Stimulated activated CD4-positive, alpha-beta T cell treated with anti-CD3 and anti-CD28 coated beads, Interleukin-15, amount 100 ng/mL, for 24 hours (primary cell): ENCODE data around the gene TBX10.
"Not testable (repeated sequence)": the region's sequence is repeated elsewhere in the genome, so short reads cannot be mapped to it uniquely, and the experiment has no call there.

ENCODE experiments used
- DNase-seq: peaks from one replicate; pipeline ENCODE4 v3.0.0-alpha.2; 2020

The TBX10 gene

DNA sequence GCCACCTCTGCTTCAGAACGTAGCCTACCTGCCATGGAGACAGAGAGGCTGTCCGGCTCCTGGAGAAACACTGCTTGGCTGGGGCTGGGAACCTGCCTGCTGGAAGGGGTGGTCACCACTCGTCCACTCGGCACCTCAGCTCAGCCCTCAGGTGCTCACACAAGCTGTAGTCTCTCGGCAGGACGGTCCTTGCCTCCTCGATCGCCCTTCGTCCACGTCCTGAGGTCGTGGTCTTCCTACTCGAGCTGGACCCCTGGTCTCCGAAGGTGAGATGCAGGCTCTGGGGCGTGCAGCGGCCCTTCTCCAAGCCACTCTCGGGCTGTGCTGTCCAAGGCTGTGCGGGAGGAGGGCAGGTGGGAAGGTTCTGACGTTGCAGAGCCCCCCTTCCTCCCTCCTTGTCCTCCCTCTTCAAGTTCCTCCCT lies at the start of gene TBX10:
Gene TBX10, minus strand, starts transcription at position 326 of the 422 bp plus-strand sequence. Its CDS starts 291 bp downstream, at position 35.
- no peak for DNase-seq

DNA sequence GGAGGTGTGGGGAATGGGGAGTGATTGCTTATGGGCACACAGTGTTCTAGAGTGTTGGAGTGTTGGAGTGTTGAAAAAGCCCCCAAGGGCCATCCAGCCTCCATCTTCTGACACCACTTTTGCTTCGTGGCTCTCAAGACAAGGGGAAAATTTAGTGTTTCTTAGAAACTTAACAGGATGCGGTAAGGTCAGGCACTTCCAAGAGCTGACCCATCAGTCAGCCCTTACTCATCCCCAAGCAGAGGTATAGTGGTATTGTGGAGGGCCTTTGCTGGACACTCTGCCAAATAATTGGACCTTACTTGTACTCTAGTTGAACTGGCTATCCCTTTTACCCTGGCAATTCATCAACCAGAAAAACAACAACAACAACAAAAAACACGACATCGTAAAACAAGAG lies 49.6 kb upstream of the TBX10 start:
- no peak for DNase-seq

DNA sequence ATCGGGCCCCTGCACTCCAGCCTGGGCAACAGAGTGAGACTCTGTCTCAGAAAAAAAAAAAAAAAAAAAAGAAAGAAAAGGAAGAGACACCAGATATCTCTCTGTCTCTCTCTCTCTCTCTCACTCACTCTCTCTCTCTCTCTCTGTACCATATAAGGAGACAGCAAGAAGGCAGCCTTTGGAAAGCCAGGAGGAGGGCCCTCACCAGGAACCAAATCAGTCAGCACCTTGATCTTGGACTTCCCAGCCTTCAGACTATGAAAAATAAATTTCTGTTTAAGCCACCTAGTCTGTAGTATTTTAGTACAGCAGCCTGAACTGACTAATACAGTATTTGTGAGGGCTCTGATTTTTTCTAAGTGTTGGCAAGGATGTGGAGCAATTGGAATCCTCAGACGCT lies 48.4 kb upstream of the TBX10 start:
- no peak for DNase-seq

DNA sequence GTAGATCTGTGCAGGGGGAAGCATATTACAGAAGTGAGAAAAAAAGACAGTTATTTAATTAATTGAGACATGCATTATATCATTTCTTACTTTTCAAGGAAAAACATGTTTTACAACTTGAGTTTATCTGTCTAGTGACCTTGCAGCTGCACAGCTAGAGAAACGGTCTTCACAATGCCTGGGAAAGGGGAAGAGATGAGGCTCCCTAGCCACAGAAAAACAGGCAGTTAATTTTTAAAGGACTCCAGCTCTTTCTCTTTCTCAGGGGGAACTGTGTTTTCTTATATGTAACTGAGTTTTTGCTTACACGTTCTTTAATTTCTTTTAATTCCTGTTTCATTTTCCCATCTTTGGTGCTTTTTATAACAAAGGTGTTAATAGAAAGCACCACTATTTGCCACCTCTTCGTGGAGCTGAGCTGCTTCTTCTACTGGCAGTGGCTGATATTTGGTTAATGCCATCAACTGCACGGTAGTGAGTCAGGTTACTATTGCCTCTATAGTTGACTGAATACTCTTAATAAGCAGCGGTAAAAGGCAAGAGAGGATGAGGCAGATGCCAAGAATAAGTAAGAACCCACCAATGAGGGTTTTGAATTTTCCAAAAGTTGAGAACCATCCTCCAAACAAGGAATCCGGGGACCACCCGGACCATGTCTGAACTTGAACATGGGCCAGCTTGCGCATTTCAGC lies 46.2 kb upstream of the TBX10 start:
- not testable (repeated sequence) for DNase-seq

DNA sequence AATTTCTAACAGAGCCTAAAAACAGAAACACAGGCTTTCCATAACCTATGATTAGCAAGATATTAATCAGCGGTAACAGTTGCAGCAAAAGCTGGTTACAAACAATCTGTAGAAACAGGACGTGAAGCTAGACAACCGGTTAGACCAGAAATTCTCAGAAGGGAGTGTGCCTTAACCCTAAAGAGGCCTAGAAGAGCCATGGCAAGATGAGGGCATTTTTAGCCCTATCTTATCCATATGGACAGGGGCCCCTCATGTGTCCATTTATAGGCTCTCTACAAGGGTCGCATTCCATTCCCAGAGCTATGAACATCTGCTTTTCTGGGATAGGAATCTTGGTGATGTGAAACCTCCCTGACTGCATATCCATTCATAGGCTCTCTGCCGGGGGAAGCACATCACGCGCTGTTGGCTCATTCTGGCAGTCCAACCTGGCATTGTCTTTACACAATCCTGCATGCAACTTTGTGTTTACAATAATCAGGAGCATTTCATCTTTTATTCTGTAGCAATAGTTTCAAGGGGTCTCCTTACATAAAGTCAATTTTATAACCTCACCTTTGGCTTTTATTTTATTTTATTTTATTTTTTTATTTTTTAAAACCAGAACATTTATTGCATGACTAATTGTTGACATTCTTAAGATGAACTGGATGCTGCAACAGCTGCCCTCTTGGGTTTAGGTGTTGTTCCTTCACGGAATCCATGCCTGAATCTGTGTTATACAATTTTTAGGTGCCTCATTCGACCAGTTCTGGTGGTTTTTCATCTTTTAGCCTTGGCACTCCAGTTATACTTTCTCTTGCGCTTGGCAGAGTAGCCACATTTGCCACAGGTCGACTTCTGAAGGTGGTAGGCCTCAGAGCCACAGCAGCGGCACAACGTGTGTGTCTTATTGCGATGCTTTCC lies 42.8 kb upstream of the TBX10 start:
- DNase-seq, result not testable (repeated sequence)

DNA sequence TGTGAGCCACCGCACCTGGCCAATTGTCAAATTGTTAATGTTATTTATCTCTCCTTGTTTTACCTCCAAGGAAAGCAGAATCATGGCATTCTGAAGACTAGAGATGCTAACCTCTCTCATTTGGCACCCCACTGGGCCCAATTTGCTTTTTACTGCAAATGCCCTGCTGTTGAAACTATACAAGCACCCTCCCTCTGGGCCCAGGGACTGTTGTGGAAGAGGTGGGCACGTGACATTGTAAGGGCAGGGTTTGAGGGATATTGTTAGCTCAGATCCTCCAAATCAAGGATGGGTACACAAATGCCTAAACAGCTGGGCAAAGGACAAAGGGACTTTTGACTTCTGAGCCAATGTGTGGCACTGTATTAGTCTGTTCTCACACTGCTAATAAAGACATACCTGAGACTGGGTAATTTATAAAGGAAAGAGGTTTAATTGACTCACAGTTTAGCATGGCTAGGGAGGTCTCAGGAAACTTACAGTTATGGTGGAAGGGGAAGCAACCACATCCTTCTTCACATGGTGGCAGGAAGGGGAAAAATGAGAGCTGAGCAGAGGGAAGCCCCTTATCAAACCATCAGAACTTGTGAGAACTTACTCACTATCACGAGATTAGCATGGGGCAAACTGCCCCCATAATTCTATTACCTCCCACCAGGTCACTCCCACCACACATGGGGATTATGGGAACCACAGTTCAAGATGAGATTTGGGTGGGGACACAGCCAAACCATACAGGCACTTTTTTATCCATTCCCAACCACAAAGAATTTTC lies 41.3 kb upstream of the TBX10 start:
- DNase-seq, result no peak

DNA sequence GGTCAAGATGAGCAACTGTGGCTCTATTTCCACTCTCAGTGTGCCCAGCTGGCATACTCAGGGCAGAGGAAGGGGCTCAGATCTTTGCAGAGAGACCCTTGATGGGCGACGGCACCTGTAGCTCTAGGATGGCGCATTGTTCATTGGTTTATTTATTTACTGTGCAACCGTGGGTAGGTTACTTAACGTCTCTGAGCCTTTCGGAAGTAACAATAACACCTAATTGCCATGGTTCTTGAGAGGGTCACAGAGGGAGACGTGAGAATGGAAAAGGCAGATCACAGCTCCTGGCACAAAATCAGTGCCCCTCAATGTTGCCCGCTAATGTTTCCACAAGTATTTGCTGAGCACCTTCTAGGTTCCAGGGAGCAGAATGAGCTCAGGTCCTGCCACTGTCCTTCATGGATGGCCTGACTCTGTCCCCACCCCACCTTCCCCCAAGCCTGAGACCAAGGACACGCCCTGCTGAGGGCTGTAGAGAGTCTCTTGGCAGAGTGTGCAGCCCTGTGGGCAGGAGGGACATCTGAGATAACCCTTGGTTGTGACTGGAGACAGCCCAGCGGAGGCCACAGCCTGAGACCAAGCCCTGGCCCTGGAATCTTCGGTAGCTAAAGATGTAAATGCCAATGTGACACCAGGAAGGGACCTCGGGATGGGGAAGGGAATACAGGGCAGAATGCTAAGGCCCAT lies 35.6 kb upstream of the TBX10 start:
- DNase-seq, result no peak

DNA sequence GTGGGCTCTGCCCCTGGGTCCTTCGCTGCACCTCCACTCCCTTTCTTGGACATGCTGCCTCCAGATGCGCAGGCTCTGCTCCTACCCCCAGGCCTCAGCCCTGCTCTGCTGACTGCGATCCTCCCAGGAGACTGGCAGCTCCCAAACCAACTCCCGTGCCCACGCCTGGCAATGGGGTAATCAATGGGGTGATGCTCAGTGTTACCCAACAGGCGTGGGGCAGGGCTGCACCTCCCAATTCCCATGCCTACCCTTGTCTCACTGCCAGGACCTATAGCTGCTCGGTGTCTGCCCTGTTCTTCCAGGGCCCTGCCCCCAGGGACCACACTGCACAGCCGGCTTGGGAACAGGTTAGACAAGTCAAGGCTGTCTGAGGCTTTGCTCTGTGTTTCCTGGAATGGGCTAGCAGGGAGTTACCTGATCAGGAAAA lies 34.9 kb upstream of the TBX10 start, which contains the start of gene ALDH3B2:
Gene ALDH3B2, minus strand, starts transcription at position 182 of the 430 bp plus-strand sequence. CDS start 7,688 bp downstream, outside the sequence.
- no peak for DNase-seq

DNA sequence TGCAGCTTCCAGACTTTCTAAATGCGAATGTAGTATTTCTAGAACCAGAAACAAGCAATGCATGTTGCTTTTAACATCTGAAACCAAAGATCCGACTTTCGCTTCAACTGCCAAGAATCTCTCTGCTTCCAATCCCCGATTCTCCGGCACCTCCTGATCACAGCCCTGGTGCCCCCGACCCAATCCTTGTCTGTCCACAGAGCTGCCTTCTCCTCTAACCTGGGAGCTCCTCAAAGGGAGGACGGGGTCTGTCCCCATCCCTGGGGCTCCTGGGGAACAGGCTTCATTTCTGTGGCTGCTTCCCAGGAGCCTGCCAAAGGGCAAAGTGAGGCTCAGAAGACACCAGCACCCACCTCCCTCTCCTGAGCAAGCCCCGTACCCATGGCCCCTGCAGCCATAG lies 34.3 kb upstream of the TBX10 start:
- no peak for DNase-seq

DNA sequence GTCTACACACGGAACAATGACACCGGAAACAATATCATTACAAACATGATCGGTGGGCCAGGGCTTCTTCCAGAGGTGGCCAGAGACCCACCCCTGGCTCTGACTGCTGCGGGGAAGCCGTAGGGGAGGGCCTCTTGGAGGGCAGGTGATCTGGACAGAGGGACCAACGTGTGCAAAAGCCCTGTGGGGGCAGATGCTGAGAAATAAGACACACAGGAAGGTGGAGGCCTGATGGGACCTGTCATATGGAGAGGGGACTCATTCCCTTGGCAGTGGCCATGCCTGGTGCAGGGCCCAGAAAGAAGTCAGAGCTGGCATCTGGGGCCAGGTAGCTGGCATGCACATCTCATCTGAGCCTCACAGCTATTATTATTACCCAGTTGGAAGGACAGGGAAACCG lies 33.8 kb upstream of the TBX10 start:
- no peak for DNase-seq

DNA sequence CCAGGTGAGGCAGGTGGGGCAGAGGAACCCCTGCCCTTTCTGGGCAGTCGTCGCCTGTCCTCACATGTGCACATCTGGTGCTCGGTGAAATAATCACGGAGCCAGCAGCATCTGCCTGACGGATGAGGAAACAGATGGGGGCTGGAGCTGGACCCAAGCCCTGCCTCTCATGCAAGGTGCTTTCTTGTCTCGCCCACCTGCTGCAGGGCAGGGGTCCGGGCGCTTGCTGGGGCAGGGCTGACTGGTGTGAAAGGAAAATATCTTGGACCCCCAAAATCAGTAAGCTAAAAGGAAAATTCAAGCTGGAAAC lies 31.6 kb upstream of the TBX10 start:
- no peak for DNase-seq

DNA sequence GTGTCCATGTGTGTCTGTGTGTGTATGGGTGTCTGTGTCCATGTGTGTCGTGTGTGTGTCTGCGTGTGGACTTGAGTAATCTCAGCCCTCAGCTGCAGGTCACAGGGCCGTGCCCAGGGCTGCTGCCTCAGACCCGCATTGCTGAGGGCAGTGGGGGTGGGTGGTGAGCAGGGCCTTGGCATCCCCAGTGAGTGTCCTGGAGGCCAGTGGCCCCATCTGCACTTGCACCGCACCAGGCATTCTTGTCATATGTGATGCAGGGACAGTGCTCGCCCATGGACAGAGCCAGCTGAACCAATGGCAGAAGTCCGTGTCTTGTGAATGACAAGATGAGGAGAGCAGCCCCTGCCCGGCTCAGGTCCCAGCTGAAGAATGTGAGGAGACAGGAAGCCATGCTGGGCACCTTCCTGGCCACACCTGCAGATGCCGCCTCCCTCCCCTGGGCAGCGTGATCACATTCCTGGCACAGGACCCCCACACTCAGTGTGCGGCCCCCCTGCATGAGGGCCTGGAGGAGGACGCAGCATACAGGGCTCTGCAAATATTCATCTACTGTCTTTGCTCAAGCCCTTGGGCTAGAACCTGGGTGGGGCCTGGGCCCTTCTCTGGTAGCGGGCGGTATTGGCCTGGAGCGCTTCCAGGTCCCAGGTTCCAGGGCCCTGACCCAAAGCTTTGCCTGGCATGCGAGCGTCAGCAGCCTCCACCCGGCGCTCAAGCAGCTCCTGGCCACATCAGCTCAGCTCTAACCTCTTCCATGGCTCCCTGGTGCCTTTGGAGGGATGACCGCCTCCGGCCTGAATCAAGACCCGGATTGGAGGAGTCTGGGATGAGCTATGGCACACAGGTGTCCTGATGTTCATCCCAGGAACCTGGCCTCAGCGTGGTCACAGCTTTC lies 31.0 kb upstream of the TBX10 start:
- DNase-seq, result no peak

DNA sequence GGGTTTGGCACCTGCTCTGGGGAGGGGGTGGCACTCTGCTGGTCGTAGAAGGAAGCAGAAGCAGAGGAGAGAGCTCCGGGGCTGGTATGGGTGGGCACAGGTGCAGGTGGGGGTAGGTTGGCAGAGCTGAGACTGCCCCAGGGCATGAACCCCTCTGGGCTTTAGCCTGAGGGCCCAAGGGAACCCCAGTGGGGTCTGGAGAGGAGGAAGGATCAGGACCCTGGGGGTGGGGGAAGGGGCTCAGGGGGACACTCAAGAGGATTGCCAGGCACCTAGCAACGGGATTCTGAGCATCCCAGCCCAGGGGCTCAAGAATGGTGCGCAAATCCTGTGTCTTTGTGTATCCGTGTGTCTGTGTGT lies 28.6 kb upstream of the TBX10 start:
- DNase-seq, result no peak

DNA sequence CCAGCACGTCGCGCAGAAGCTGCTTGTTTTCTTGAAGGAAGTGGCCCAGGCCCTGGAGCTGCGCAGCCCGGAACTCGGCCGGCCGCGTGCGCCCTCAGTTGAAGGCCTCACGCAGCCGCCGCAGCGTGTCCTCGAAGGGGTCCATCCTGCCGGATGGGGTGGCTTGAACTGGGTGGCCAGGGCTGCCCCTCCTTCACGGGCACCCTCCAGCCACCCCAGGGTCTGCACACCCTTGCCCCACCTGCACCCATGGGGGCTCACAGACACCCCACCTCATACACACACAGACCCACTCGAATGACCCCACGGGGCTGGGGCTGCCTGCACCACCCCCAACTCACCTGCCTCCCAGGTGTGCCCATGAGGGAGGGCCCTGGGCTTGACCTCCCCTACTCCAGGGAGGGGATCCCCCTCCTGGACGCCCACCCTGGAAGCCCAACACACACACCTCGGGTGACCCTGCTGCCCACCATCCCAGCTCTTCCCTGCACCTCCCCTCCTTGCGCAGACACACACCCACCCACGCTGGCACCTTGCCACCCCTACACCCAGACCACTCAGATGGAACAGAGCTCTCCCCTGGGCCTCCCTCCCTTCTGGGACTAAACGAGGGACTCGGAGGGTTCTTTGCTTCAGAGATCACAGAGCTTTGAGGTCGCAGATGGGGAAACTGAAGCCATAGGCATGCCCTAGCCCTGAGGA lies 28.1 kb upstream of the TBX10 start:
- no peak for DNase-seq

DNA sequence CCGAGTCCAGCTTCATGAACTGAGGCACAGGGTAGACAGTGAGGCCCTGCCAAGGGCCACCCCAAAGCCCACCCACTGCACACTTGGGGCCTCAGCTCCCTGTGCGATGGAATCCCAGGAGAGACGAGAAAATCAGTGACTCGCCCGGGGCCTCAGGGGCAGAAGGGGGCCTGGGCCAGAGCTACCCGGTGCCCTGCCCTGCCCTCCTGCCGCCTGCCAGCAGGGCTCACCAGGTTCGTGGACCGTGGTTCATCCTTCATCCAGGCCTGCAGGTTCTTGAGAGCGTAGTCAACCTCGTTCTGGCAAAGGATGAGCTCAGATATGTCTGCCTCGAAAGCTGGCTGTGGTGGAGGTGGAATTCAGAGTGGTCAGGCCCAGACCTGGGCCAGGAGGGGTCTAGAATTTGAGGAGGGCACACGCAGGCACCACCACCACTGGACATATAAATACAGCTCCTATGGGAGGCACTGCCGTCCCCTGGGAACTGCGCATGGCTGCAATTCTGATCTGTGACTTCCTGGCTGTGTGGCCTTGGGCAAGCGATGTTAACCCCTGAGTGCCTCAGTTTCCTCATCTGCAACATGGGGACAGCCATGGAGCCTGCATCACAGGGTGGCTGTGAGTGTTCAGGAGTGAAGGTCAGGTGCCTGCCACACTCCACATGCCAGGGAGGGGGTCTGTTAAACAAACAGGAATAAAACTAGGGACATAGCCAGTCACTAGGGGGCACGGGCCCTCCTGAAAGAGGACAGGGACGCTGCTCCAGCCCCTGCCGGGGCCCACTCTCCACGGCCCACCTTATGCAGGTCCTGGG lies 27.3 kb upstream of the TBX10 start:
- DNase-seq, result no peak

DNA sequence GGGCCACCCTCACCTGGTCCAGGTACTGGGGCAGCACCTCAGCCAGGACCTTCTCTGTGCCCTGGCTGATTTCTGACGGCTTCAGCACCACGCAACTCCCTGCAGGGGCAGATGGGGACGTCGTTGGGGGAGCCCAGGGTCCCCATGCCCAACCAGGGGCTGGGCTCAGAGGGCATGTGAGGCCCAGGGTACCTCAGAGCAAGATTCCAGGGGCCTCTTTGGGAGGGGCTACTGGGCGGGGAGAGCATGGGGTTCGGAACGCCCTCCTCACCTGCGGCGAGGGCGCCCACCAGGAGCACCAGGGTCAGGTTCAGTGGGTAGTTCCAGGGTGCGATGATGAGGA lies 26.7 kb upstream of the TBX10 start:
- DNase-seq, result no peak

DNA sequence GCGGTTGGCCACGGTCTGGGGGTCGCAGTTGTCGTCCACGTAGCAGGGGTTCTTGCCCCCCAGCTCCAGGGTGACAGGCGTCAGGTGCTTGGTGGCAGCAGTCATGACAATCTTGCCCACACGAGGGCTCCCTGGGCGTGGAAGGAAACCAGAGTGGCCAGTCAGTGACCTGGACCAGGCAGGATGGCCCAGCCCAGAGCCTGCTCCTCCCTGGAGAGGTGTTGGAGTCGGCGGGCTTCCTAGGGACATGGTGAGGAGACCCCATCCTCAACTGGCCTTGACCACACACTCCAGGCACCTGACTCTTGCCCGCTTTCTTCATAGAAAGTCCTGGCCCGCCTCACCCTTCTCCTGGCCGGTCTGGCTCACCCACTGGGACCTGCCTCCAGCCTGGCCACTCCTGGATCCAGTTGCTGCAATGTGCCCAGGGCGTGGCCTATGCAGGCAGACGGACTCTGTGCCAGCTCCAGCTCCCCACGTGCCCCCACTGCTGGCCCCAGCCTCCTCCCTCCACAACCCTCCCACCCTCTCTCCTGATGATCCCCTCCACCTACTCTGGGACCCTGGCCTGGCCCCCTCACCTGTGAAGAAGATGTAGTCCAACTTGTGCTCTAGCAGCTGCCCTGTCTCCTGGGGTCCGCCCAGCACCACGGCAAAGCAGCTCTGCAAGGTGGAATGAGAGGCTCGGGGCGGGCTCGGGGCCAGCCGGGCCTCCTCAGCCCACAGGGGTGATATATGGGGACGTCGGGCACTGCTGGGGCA lies 26.2 kb upstream of the TBX10 start:
- no peak for DNase-seq

DNA sequence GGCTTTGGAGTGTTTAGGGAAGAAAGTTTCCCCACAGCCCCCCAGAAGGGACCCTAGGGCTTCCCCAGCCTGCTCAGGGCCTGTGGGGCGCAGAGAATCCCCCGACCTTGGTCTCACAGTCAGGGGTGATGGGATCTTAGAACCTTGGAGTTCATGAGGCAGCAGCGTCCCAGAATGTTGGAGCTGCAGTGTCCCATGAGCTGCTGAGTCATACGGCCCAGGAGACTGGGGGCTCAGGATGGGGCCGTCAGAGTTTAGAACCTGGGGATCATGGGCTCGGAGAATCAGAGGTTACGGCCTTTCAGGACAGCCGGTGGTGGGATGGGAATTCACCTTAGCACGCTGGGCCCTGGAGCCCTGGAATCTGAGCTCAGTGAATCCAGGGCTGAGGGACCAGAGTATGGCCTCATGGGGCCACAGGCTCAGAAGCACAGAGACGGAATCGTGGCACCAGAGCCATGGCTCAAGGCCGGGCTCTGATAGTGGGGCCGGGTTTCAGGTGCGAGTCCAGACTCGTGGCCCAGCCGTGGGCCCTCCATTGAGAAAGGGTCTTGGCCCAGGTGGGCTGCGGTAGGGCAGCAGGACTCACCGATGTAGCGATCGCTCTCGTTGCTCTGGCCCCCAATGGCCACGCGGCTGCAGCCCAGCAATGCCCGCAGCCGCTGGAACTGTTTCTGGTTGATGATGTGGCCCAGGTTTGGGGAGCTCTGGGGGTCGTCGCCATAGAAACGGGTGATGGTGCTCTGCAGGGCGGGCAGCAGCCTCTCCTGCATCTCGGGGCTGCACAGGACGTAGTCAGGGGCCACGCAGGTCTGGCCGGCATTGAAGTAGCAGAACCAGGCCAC lies 25.4 kb upstream of the TBX10 start:
- no peak for DNase-seq

DNA sequence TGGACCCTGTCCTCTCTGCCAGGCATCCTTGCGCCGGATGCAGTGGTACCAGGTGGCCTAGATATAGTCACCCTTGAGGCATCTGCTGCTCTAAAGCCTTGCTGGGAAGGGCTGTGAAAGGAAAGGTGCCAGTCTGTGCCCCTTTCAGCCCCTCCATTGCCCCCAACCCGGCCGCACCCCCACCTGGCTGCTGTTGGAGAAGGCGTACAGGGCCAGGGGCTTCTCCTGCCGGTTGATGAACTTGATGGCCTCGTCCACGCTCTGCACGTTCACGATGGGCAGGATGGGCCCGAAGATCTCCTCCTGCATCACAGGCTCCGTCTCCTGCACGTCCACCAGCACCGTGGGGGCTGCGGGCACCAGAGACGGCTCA lies 24.6 kb upstream of the TBX10 start:
- DNase-seq, result no peak
